ENCODE measurements around the gene PCK1.

- TF ChIP-seq POLR2AphosphoS5 (IDR thresholded peaks at IDR 0.05; ENCODE audit: borderline replicate concordance, low read depth, low read length), result no peak
- no peak for TF ChIP-seq EZH2 (IDR thresholded peaks at IDR 0.05)
- no peak for TF ChIP-seq FOXP2 (optimal IDR thresholded peaks at IDR 0.05; ENCODE audit: control extremely low read depth, extremely low read length, insufficient read depth)
These were observed 15.9 kb upstream of the PCK1 start for GRCh38 chr20:57544838-57545564.
